COLO829 (cell line): ENCODE results near the gene MPP2.
"Not testable (repeated sequence)": the region's sequence is repeated elsewhere in the genome, so short reads cannot be mapped to it uniquely, and the experiment has no call there.

Source experiments
- DNase-seq: peaks from one replicate; pipeline ENCODE4 v3.0.0; 2012; ENCODE audit warnings: low spot score

The MPP2 gene, protein sequence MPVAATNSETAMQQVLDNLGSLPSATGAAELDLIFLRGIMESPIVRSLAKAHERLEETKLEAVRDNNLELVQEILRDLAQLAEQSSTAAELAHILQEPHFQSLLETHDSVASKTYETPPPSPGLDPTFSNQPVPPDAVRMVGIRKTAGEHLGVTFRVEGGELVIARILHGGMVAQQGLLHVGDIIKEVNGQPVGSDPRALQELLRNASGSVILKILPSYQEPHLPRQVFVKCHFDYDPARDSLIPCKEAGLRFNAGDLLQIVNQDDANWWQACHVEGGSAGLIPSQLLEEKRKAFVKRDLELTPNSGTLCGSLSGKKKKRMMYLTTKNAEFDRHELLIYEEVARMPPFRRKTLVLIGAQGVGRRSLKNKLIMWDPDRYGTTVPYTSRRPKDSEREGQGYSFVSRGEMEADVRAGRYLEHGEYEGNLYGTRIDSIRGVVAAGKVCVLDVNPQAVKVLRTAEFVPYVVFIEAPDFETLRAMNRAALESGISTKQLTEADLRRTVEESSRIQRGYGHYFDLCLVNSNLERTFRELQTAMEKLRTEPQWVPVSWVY

GRCh38 chr17:43907425-43907981 is at the start of gene MPP2:
Gene MPP2 (minus strand): TSS chr17:43907536. CDS start chr17:43904460, 3,076 bp downstream.
- peak; percentile 57 for DNase-seq

GRCh38 chr17:43956222-43956621 is 48.9 kb upstream of the MPP2 start:
- no peak for DNase-seq

GRCh38 chr17:43953746-43954145 is 46.4 kb upstream of the MPP2 start, which contains the start of gene PYY:
Gene PYY (minus strand): TSS chr17:43953940. CDS start chr17:43953483, 457 bp downstream.
- no peak for DNase-seq

DNA sequence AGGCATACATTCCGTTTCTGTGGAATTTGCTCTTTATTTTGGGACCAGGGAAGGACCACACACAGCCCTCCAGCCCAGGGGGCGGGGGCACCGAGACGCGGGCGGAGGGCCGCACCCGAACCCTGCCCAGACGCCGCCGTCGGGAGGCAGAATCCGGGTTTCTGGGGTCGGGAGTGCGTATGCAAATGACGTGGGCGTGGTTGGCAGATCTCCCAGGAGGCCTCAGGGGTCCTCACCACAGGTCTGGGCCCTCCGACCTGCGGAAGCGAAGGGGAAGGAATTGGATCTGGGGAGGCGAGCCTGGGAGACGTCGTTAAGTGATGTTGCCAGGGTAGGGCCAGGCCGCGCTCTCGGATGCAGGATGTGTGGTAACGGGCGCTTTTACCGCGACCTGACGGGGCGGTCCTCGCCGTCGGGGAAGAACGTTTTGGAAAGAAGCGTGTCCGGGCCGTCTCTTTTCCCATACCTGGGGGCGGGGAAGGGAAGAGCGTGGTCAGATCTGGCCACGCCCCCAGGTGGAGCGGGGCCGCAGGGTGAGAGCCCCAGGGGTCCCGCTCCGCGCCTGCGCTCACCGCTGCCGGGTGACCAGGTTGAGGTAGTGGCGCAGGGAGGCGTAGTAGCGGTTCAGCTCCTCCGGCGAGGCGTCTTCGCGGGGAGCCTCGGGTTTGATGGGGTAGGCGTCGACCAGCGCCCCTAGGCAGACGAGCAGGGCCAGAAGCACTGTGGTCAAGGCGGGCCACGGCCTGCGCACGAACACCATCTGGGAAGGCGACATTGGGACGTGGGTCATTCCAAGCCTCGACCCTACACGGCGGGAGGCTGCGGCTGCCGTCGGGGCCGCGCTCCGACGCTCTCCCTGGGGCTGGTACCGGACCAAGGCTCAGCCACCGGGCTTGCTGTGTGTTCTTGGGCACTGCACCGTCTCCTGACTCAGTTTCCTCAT is 45.7 kb upstream of the MPP2 start:
- DNase-seq = no peak

DNA sequence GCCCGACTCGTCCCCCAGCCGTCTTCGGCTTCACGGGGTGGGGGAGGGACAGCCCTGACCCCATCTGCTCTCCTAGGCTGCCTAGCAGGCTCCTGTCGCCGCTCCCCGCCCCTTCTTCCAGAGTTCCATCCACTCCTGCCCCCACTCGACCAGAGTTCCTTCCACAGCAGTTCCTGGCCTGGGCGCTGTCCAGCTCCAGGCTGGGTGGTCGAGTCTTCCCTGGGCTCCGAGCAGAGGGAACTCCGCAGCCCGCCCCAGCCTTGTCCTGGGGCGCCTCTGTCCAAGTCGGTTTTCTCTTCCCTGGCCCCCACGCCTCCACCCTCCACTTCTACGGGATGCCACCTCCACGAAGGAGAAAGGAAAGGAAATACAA is 45.0 kb upstream of the MPP2 start:
- DNase-seq = no peak

- no peak for DNase-seq
Observed at GRCh38 chr17:43951750-43952149, 44.4 kb upstream of the MPP2 start.

GRCh38 chr17:43950554-43950953 is 43.2 kb upstream of the MPP2 start:
- DNase-seq = no peak

DNA sequence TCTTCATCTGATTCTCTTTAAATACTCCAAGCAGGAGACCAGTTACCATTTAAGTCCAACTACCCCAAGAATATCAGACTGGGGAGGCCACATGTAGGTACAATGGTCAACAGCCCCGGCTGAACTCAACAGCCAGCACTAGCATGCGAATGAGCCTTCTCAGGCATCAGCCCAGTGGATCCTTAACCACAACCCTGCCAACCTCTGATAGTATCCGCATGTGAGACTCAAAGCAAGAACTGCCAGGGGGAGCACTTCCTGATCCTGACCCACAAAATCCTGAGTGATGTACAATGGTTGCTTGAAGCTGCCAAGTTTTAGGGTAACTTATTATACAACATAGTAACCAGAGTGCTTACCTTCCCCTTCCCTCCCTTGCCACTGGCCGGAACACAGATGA is 42.4 kb upstream of the MPP2 start:
- DNase-seq = no peak

- no peak for DNase-seq
Observed at GRCh38 chr17:43946781-43947180, 39.4 kb upstream of the MPP2 start.

GRCh38 chr17:43945074-43945829 is 37.9 kb upstream of the MPP2 start:
- no peak for DNase-seq

GRCh38 chr17:43942051-43942685 is 34.8 kb upstream of the MPP2 start, which contains the start of gene PPY:
Gene PPY (minus strand): TSS chr17:43942476. CDS start chr17:43941654, 822 bp downstream.
- DNase-seq = no peak

DNA sequence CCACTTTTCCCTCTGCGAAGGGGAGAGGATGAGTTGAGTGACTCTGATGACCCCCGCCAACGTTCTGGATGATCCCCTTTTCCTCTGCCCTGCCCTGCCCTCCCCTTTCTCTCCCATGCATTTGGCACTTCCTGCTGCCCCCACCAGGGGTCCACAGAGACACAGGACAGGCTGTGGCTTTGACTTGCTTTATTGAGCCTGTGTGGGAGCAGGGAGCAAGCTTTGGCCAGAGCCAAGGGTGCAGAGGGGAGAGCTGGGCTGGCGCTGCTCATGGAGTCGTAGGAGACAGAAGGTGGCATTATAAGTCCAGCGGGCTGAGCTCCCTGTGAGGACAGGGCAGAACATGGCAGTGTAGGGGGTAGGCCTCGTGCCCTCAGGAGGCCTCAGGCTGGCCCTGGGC is 33.3 kb upstream of the MPP2 start:
- DNase-seq = no peak

GRCh38 chr17:43939886-43940285 is 32.5 kb upstream of the MPP2 start:
- no peak for DNase-seq

DNA sequence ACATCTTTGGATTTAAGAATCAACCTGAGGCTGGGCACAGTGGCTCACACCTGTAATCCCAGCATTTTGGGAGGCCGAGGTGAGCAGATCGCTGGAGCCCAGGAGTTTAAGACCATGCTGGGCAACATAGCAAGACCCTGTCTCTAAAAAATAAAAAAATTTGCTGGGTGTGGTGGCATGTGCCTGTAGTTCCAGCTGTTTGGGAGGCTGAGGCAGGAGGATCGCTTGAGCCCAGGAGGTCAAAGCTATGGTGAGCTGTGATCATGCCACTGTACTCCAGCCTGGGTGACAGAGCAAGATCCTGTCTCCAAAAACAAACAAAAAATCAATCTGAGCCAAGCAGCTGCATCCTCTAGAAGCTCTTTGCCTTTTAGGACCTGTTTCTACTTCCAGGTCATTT is 32.1 kb upstream of the MPP2 start:
- DNase-seq = not testable (repeated sequence)

DNA sequence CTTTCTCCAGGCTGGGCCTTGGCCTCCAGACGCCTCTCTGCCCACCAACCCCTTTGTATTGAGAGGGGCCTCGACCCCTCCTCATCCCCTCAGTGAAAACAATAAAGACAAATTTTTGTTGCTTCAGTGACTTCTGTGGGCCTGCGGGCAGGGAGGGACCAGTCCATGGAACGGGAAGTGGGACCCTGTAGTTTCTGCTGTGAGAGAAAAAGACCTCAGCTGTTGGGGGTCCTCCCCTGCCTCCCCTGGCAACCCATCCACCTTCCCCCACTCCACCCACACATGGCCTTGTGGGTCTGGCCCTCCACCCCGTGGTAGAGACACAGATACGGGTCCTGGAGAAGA is 31.5 kb upstream of the MPP2 start:
- no peak for DNase-seq

DNA sequence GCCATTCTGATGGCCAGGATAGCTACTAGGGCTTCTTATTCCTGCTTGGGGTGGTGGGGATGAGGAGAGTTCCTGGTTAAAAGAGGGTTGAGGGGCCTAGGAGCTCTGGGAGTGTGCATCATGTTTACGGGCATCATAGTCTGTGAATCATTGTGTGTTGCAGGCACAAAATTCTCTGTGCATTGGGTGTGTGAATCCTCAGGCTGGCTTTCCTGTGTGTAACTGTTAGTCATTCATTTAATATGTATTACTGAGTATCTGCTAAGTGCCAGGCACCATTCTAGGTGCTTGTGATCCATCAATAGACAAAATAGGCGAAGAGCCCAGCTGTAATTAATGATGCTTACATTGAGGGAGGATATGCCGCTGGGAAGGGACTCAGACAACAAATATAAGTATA is 29.1 kb upstream of the MPP2 start:
- DNase-seq = no peak

DNA sequence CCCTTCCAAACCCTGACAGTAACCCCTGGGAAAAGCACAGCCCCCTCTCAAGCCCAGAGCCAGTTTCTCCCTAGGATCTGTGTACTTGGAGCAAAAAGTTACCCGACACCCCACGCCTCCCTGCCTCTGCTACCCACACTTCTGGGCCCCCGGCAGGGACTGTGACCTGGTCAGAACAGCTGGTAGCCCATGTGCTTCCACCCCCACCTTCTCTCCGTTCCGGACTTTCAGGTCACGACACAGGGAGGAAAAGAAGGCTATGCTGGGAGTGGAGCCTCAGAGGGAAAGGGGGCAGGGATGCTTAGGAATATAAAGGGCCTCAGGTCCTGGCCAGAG is 28.6 kb upstream of the MPP2 start:
- no peak for DNase-seq

- DNase-seq = no peak
Observed at GRCh38 chr17:43935204-43935925, 28.0 kb upstream of the MPP2 start.

GRCh38 chr17:43932923-43933322 is 25.6 kb upstream of the MPP2 start:
- DNase-seq = no peak

DNA sequence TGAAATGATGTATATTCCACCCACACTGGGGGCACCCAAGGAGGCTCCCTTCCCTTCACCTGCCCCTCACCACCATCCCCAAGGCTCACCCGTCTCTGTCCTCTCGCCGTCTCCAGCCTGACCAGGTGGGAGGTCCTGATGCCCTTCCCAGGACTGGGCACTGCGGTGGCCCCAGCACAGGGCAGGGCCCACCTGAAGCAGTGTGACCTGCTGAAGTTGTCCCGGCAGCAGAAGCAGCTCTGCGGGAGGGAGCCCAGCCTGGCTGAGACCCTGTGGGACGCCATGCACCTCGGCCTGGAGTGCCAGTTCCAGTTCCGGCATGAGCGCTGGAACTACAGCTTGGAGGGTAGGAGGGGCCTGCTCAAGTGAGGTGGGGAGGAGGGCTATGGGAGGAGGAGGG is 25.0 kb upstream of the MPP2 start:
- no peak for DNase-seq
